Panc1 (cell line): ENCODE measurements around the gene SPATA3. TPM values are rescaled to one million over a fixed set of nuclear protein-coding genes. Genes with fewer than 3 reads are reported as not detected.
A peak's percentile ranks its signal among the peaks of the same experiment; 100 is the strongest.

Experiments used
- ATAC-seq: fragments of 200-7000 bp; cut with Tn5 transposase; 2 replicates; pipeline ENCODE4 v1.9.1; 2020; ENCODE audit warnings: mild to moderate bottlenecking, moderate library complexity
- BruUV-seq: library from RNA; stranded (reverse); fragments of 400-500 nt; replicated peaks from 2 replicates; lab custom pipeline; 2021; lab: Mats Ljungman, UMichigan
- CTCF ChIA-PET: fragments of 300-600 bp; sonication (Branson Sonifier 250); formaldehyde crosslinking; loops from one replicate; lab custom pipeline; 2022; ENCODE audit warnings: antibody characterized with exemption; lab: Charles Lee
- POLR2A ChIA-PET: fragments of 300-600 bp; sonication (Branson Sonifier 250); formaldehyde crosslinking; loops from one replicate; lab custom pipeline; 2022; ENCODE audit warnings: antibody characterized with exemption; lab: Charles Lee
- DNase-seq: peaks from one replicate; pipeline ENCODE4 v3.0.0-alpha.2; 2010; ENCODE audit warnings: low read depth, low spot score
- H3K27ac ChIP-seq: 2 replicates; pipeline ENCODE4 v1.5.1; 2011; ENCODE audit warnings: mild to moderate bottlenecking, low read length, inconsistent platforms
- H3K27me3 ChIP-seq: fragments of 200-500 bp; sonication (Bioruptor generic); 2 replicates; pipeline ENCODE4 v1.6.0; 2014; ENCODE audit warnings: low read length, inconsistent platforms; ENCODE audit not compliant: control insufficient read depth, insufficient read depth
- H3K36me3 ChIP-seq: fragments of 200-500 bp; sonication (Bioruptor generic); 2 replicates; pipeline ENCODE4 v1.5.1; 2014; ENCODE audit warnings: inconsistent platforms, mild to moderate bottlenecking, low read length, moderate library complexity; ENCODE audit not compliant: control insufficient read depth, insufficient read depth
- H3K4me1 ChIP-seq: 2 replicates; pipeline ENCODE4 v1.5.1; 2011; ENCODE audit warnings: inconsistent platforms, mild to moderate bottlenecking, low read length, moderate library complexity; ENCODE audit not compliant: control insufficient read depth, insufficient read depth
- H3K4me3 ChIP-seq, 2 experiments: 2 replicates each; pipeline ENCODE4 v1.5.1; 2011 to 2012; ENCODE audit warnings: low read depth in 2 of 2, low read length in 2 of 2, mild to moderate bottlenecking in 2 of 2, inconsistent platforms in 1 of 2, moderate library complexity in 1 of 2
- H3K9me3 ChIP-seq: fragments of 200-500 bp; sonication (Bioruptor generic); 2 replicates; pipeline ENCODE4 v1.5.1; 2014; ENCODE audit warnings: low read depth, mild to moderate bottlenecking, inconsistent platforms, low read length, moderate library complexity; ENCODE audit not compliant: control insufficient read depth, insufficient read depth
- POLR2AphosphoS5 ChIP-seq: IDR thresholded peaks from 2 replicates; pipeline ENCODE4 v1.6.1; 2012; ENCODE audit warnings: mild to moderate bottlenecking, low read depth, low read length, moderate library complexity
- SIN3A ChIP-seq: IDR thresholded peaks from 2 replicates; pipeline ENCODE4 v1.6.1; 2012; ENCODE audit warnings: low read depth, mild to moderate bottlenecking, low read length, moderate library complexity, borderline replicate concordance; ENCODE audit not compliant: insufficient read depth
- TCF7L2 ChIP-seq: IDR thresholded peaks from 2 replicates; pipeline ENCODE4 v1.6.1; 2011; ENCODE audit warnings: mild to moderate bottlenecking, low read depth, low read length, inconsistent platforms
- in situ Hi-C: cut with HindIII; loops from 2 replicates; pipeline ENCODE4 v1.10.0; 2016; ENCODE audit warnings: low sequenced_read_pairs, low pct_unique_long_range_greater_than_20kb
- intact Hi-C: fragments of 100-400 bp; cut with micrococcal nuclease; formaldehyde crosslinking; loops from one replicate; pipeline ENCODE4 v1.10.0; 2022; ENCODE audit not compliant: unreplicated experiment
- total RNA-seq: library from RNA; stranded (reverse); gene quantifications from one replicate; pipeline ENCODE4 v1.2.1, GENCODE V29; 2021; ENCODE audit not compliant: unreplicated experiment
- TF ChIP-seq, protein P1 (sequence below), 2 experiments: IDR thresholded peaks; 2 replicates each; pipeline ENCODE4 v1.6.1; 2011 to 2012; ENCODE audit warnings: low read depth in 2 of 2, control low read depth in 1 of 2, low read length in 1 of 2, mild to moderate bottlenecking in 1 of 2, moderate library complexity in 1 of 2; ENCODE audit not compliant: insufficient read depth in 1 of 2
- TF ChIP-seq, protein P2 (sequence below): fragments of 450-650 bp; IDR thresholded peaks from 2 replicates; pipeline ENCODE4 v1.5.1; 2017; ENCODE audit warnings: mild to moderate bottlenecking

SPATA3 gene
- total RNA-seq, 1 experiment from 2014 or later = not detected

DNA sequence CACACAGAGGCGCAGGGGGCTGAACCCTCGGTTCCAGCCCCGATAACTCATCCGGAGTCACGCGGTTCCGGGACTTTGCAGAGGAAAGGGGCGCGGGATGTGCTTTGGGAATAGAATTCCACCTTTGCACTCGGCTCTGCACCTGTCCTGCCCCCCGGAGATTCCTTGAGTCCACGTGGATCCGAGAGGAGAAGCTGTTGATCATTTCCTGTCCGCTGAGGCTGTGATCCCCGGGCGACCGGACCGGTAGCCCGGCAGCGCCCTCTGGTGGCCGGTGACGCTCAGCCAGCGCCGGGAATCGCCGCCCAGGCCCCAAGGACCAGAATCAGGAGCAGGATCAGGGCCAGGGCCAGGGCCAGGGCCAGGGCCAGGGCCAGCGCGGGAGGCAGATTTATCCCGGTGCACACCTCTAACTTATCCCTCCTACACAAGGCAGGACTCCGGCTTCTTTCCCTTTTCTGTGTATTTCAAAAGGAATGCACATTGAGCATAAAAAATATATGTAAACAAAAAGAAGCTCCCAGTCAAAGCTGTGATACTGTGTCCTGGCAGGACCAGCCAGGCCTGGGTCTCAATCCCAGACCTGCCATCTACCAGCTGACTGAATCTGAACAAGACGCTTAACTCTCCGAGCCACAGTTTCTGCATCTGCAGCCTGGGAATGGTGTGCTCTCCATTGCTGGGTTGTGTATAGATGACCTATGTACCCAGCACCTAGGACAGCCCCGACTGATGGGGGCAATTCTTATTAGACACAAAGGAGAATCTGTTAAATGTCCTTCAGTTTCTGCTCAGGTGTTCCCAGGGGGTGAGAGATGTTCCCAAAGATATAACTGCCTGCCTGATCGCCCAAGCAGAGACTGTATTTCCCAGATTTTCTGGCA is 8.5 kb upstream of the SPATA3 start:
- no peaks in the 10 kb centered on the region for H3K9me3 ChIP-seq
- BruUV-seq = no TSS peak
- DNase-seq (peak; percentile 20), ATAC-seq (peak; percentile 94)
- POLR2A ChIA-PET = no interaction called here
- H3K27ac ChIP-seq = peak overlapping the region; percentile 66
- H3K36me3 ChIP-seq = no peaks in the 10 kb centered on the region
- peaks cover 4% of the 10 kb centered on the region for H3K4me1 ChIP-seq
- intact Hi-C loops (loop anchor here (1.0 to 5.0 kb wide), 3 partner anchors 70 to 163 kb away; no protein-coding TSS in a partner anchor), in situ Hi-C loops (no loop called here)
- TF ChIP-seq SIN3A (no peak), TCF7L2 (no peak)
- TF ChIP-seq, protein P1, sequence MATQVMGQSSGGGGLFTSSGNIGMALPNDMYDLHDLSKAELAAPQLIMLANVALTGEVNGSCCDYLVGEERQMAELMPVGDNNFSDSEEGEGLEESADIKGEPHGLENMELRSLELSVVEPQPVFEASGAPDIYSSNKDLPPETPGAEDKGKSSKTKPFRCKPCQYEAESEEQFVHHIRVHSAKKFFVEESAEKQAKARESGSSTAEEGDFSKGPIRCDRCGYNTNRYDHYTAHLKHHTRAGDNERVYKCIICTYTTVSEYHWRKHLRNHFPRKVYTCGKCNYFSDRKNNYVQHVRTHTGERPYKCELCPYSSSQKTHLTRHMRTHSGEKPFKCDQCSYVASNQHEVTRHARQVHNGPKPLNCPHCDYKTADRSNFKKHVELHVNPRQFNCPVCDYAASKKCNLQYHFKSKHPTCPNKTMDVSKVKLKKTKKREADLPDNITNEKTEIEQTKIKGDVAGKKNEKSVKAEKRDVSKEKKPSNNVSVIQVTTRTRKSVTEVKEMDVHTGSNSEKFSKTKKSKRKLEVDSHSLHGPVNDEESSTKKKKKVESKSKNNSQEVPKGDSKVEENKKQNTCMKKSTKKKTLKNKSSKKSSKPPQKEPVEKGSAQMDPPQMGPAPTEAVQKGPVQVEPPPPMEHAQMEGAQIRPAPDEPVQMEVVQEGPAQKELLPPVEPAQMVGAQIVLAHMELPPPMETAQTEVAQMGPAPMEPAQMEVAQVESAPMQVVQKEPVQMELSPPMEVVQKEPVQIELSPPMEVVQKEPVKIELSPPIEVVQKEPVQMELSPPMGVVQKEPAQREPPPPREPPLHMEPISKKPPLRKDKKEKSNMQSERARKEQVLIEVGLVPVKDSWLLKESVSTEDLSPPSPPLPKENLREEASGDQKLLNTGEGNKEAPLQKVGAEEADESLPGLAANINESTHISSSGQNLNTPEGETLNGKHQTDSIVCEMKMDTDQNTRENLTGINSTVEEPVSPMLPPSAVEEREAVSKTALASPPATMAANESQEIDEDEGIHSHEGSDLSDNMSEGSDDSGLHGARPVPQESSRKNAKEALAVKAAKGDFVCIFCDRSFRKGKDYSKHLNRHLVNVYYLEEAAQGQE (IDR thresholded peaks at IDR 0.05; ENCODE audit: insufficient read depth in 1 of 2, low read depth in 2 of 2, low read length in 1 of 2) = no peak
- TF ChIP-seq, protein P2, sequence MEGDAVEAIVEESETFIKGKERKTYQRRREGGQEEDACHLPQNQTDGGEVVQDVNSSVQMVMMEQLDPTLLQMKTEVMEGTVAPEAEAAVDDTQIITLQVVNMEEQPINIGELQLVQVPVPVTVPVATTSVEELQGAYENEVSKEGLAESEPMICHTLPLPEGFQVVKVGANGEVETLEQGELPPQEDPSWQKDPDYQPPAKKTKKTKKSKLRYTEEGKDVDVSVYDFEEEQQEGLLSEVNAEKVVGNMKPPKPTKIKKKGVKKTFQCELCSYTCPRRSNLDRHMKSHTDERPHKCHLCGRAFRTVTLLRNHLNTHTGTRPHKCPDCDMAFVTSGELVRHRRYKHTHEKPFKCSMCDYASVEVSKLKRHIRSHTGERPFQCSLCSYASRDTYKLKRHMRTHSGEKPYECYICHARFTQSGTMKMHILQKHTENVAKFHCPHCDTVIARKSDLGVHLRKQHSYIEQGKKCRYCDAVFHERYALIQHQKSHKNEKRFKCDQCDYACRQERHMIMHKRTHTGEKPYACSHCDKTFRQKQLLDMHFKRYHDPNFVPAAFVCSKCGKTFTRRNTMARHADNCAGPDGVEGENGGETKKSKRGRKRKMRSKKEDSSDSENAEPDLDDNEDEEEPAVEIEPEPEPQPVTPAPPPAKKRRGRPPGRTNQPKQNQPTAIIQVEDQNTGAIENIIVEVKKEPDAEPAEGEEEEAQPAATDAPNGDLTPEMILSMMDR = peak; percentile 96
- CTCF ChIA-PET = interaction anchor here (0.5 to 2.7 kb wide), 10 partner anchors 24 to 836 kb away, joined by 3 to 29 read pairs (median 4); no protein-coding TSS in a partner anchor
- H3K27me3 ChIP-seq = no peaks in the 10 kb centered on the region
- H3K4me3 ChIP-seq = peak overlapping the region; percentile 41 to 61

DNA sequence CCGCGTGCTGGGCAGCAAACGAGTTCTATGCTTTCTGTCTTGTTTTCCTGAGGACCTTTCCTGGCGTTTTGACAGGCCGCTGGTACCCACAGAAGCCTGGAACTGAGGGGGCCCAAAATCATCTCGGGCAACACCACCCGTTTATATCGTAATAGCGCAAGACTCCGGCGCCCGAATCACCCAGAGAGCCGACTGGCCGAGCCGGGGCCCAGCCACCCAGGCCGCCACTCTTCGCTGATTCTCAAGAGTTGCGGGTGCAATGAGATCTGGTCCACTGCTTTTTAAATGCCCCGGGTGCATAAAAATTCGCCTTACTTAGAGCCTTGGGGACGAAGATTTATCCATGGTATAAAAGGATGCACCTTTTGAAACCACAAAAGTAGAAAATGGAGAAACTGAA is 6.2 kb upstream of the SPATA3 start:
- TF ChIP-seq TCF7L2 = no peak
- TF ChIP-seq, protein P1 (IDR thresholded peaks at IDR 0.05; ENCODE audit: insufficient read depth in 1 of 2, low read depth in 2 of 2, low read length in 1 of 2) = no peak
- no peak for TF ChIP-seq SIN3A
- TF ChIP-seq, protein P2 = no peak
- TF ChIP-seq POLR2AphosphoS5 = no peak
- ChIA-PET POLR2A (no interaction called here), CTCF (no interaction called here)
- Histone ChIP-seq H3K27me3 (no peaks in the 10 kb centered on the region), H3K9me3 (no peaks in the 10 kb centered on the region), H3K4me3 (no peak overlapping the region), H3K27ac (no peak overlapping the region), H3K36me3 (no peaks in the 10 kb centered on the region), H3K4me1 (peaks cover 4% of the 10 kb centered on the region)
- DNase-seq = no peak
- ATAC-seq = no peak
- no TSS peak for BruUV-seq
- intact Hi-C loops = loop anchor here (5.0 kb wide), 1 partner anchor 72 kb away; no protein-coding TSS in a partner anchor
- in situ Hi-C loops = no loop called here
